HG02678 (cell line): Measurements from ENCODE around the gene OPN1SW.

Source experiments
- ATAC-seq: cut with Tn5 transposase; IDR thresholded peaks from one replicate; pipeline ENCODE4 v1.9.1; 2021; ENCODE audit warnings: mild to moderate bottlenecking, moderate library complexity; ENCODE audit not compliant: unreplicated experiment

The OPN1SW gene

GRCh38 chr7:128775744-128776474 is at the start of gene OPN1SW:
TSS of gene OPN1SW (minus strand) at chr7:128775794. CDS start at chr7:128775781, 13 bp downstream.
- no peak for ATAC-seq

DNA sequence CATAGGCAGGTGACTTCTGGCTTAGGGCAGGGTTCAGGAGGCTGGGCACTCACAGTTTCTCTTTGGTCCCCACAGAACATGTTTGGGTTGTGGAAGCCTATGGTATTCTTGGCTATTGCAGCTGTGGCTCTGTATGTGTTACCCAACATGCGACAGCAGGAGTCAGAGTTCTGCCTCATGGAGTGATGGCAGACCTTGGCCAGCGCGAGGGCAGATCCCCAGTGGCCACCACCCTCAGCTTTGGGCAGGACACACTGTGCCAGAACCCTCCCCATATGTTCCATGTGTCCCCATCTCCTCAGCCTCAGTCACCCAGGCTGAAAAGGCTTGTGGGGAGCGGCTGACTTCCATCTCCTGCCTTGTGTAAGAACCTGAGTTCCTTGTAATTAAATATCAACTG is 46.1 kb upstream of the OPN1SW start:
- no peak for ATAC-seq

DNA sequence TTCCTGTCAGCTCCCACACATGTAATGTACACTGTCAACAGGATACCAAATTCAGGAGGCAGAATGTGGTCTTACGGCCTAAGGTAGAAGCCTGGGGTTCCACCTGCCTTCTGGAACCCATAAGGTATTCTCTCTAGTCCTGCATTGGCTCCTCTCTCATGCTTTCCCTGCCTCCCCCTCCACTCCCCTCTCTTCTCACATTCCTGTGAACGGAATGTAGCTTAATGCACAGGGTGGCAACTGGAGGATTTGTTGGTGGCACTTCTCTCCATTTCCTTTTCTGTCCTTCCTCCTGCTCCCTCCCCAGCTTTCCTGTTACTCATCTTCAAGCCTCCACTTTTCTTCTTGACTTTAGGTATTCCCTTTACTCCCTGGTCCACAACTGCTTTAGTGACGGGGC is 43.1 kb upstream of the OPN1SW start:
- ATAC-seq: no peak

DNA sequence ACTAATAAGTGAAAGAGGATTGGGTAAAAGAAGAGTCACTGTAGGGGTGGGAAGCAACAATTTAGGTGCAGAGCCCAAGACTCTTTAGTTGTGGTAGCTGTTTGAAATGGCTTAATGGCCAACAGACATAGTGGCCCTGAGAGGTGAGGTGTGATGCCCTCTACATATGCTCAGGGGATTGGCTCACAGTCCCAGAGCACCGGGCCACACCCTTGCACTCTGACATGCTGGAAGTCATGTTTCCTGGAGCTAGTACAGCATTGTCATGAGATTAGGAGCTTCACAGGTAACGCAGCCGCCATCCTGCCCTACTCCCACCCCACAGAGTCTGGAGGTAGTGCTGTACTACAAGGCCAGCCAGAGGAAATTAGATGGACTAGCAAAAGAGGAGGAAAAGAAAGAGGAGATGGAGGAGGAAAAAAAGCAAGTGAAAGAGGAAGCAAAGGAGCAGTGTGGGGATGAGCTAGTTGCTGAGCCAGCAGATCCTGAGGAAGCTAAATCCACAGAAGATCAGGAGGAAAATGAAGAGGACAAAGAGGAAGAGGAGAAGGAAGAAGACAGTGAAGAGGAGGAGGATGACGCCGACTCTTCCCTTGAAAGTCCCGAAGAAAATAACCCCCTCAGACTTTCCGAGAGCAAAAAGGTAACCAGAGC is 39.8 kb upstream of the OPN1SW start:
- no peak for ATAC-seq

DNA sequence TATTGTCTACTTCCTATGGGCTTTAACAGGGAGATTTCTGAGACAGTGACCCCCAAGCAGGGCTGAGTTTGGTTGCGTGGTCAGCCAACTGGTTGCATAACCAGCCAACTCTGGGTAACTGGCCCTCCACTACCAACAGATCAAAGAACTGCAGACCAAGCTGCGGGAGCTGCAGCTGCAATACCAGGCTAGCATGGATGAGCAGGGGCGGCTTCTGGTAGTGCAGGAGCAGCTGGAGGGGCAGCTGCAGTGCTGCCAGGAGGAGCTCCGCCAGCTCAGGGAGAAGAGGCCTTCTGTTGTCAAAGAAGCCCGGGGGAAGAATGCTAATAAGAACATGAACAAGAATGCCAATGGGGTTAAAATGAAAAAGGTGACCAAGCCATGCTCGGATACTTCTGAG is 38.9 kb upstream of the OPN1SW start:
- no peak for ATAC-seq

DNA sequence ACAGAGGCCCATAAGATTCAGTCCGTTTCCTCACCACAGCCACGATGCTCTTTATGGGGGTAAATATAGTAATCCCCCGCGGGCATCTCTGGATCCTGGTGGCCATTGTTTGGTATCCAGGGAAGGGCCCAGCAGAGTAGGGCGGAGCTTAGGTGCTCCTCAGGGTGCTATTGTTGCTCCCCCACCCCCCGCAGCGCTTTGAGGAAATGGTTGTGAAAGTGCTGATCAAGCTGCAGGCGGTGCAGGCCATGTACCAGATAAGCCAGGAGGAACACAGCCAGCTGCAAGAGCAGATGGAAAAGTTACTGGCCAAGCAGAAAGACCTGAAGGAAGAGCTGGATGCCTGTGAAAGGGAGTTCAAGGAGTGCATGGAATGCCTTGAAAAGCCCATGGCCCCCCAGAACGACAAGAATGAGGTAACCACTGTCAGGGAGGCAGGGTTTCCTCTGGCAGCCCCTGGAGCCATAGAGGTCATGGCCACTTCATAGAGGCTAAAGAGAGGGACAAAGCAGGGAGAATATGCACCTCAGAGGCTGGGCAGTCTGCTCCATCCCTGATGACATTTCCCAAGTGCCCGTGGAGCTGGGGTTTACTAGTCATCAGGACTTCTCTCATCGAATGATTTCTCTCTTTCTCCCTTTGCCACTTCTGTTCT is 37.0 kb upstream of the OPN1SW start:
- ATAC-seq: no peak

DNA sequence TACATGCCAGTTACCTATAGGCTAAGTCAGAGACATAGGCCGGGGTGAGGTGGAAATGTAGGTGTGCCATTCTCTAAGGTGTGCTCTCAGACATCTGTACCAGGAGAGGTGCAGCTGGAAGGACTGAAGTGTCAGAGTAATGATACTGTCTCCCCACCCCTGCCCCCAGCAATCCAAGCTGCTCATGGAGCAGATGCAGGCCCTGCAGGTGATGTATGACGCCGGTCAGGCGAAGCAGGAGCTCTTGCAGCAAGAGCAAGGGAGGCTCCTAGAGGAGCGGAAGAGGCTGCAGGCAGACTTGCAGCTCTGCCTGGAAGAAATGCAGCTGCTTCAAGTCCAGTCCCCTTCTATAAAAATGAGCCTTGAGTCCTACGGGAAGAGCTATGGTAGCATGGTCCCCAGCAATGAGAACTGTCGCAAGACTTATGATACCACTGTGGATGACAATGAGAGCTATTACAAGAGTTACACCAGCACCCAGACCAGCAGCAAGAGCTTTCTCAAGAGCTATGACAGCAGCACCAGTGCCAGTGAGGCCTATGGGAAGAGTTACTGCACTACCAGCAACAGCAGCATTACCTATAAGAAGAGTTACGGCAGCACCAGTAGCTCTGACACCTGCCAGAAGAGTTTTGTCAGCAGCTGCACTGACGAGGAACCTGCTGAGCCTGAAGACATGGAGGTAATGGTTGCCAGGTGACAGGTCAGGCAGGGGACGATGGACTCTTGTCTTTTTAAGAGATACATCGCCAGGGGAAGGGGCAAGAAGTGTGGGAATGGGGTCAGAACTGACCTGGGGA is 36.2 kb upstream of the OPN1SW start:
- no peak for ATAC-seq

GRCh38 chr7:128810997-128811396 is 35.4 kb upstream of the OPN1SW start:
- ATAC-seq: no peak

DNA sequence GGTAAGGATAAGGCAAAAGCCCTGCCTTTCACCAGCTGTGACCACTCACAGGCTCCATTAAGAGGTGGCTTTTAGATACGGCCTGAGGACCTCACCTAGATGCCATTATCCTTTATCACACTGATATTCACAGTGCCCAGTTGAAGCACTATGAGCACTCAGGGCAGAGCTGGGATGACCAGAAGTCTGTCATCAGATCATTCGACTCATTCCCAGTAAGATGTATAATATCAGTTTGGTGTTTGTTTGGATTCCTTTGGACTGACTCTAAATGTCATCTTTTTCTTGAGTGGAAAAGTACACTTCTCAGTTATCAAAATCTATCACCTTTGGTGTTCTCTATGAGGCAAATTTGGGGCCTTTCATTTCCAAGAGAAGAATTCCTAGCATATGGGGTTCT is 34.9 kb upstream of the OPN1SW start:
- no peak for ATAC-seq

DNA sequence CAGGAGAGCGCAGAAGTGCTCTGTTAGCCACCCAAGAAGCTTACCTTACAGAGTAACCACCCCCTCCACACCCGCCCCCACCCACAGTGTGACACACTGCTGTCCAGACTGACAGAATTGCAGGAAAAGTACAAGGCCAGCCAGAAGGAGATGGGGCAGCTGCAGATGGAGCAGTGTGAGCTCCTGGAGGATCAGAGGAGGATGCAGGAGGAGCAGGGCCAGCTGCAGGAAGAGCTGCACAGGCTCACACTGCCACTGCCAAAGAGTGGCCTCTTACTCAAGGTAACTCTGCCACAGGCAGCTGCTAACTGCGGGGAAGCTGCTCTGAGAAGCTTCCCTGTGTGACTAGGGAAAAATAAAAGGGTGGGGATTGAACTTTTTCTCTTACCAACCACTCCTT is 33.8 kb upstream of the OPN1SW start:
- ATAC-seq: no peak

DNA sequence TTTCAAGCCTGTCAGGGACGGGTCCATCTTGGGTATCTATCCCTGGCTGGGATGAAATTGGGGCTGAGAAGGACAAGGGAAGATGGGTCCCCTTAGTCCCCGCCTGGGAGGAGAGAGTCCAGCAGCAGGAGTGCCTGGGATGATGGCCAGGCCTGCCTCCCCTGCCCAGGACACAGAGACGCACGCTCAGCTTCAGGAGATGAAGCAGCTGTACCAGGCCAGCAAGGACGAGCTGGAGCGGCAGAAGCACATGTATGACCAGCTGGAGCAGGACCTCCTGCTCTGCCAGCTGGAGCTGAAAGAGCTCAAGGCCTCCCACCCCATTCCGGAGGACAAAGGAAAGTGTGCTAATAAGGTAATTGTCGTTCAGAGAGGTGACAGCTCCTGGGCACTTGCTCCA is 31.6 kb upstream of the OPN1SW start:
- ATAC-seq: no peak

DNA sequence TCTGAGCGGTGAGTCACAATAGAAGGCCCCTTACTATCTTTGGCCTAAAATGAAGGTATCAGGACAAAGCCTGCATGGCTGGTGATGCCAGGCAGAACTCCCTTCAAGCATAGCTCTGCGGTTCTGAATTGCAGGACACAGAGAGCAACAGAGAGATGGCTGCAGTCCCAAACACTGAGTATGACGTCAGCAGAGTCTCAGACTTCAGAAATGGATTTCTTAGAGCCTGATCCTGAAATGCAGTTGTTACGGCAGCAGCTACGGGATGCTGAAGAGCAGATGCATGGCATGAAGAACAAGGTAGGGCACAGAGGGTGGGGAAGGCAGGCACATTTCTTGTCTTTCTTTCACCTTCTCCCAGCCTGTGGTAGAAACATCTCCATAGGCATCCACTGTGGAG is 29.6 kb upstream of the OPN1SW start:
- no peak for ATAC-seq

DNA sequence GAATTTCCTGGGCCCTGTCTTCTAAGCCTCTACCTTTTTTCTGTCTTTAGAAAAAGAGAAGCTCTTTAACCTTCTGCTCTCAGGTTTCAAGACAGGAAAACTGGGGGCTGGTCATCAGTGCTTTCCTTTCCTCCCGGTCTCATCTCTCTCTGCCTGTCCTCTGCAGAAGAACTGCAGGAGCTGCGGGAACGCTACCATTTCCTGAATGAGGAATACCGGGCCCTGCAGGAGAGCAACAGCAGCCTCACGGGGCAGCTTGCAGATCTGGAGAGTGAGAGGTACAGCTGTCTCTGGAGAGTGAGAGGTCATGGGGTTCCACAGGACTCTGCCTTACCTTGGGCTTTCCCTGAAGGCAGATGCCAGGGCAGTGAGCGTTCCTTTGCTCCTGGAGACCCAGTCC is 28.9 kb upstream of the OPN1SW start:
- no peak for ATAC-seq

- ATAC-seq: no peak
Observed at GRCh38 chr7:128801667-128802418, 26.2 kb upstream of the OPN1SW start.

DNA sequence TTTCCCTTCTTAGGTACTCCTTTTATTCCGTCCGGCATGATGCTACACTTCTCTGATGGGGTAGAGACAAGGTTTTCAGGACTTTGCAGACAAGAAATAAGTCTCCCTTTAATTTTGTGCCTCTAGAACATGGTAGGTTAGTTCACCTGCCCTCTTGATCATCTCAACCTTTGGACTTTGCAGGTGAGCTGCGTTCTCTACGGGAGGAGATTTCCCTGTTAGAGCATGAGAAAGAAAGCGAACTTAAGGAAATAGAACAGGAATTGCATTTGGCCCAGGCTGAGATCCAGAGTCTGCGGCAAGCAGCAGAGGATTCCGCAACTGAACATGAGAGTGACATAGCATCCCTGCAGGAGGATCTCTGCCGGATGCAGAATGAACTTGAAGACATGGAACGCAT is 25.4 kb upstream of the OPN1SW start:
- no peak for ATAC-seq

DNA sequence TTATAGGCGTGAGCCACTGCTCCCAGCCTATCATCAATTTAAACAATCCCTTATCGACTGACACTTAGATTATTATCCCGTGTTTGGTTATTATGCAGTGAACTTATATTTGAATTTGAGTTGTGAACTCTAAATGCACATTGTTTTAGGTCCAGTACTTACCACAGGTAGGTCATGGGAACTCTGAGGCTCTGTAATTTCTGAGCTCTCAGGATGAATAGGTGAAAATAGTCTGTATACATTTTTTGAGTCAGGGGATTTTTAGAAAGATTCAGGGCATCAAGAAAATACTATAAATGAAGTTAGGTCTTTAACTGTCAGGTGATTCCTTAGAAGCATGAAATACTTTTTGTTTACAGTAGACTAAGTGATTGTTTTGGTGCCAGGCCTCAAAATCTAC is 25.0 kb upstream of the OPN1SW start:
- no peak for ATAC-seq

DNA sequence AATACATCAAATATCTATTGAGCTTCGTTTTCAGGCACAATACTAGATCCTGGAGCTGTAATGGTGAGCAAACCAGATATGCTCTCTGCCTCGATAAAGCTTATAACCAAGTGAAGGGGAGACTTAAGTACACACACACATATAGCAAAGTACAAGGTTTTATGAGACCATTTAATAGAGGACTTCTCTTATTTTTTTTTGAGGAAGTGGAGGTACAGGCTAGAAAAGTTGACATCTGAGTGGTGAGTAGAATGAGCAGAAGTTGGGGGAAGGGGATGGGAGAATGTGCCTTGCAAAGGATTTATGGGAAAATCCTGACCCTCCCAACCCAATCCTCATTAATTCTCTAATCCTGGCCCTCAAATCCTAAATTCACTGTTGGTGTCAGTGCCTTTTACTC is 23.9 kb upstream of the OPN1SW start:
- ATAC-seq: no peak

GRCh38 chr7:128796327-128796726 is 20.7 kb upstream of the OPN1SW start:
- ATAC-seq: no peak

DNA sequence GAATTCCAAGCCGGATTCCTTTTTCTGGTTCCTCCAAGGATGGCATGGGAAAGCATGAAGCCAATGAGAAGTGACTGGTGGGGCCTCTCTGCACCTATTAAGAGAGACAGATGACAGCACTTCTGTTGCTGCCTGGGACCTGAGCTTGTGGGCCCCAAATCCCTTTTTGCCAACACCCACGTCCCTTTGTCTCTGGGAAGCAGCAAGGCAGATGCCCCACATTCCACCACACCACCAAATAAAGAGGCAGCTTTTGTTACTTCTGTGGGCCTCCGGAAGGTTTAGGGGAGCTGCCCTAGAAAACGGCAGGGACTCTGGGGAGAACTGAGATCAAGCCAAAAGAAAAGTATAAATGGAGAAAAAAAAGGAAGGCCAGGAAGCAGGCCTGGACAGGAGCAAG is 19.5 kb upstream of the OPN1SW start:
- ATAC-seq: no peak

DNA sequence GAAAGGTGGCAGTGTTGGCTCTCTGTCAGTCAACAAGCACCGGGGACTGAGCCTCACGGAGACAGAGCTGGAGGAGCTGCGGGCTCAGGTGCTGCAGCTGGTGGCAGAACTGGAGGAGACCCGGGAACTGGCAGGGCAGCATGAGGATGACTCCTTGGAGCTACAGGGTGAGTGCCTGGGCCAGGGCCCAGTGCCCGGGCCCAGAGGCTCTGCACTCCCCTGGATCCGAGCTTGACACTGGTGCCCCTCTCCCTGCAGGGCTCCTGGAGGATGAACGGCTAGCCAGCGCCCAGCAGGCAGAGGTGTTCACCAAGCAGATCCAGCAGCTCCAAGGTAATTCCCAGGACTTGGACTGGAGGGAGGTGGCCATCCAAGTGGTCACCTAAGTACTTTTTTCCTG is 18.8 kb upstream of the OPN1SW start:
- ATAC-seq: no peak

GRCh38 chr7:128794020-128794419 is 18.4 kb upstream of the OPN1SW start:
- ATAC-seq: no peak
